Measurements from ENCODE around the gene ITFG1.
"Not testable (repeated sequence)": the region's sequence is repeated elsewhere in the genome, so short reads cannot be mapped to it uniquely, and the experiment has no call there.

Gene ITFG1

DNA sequence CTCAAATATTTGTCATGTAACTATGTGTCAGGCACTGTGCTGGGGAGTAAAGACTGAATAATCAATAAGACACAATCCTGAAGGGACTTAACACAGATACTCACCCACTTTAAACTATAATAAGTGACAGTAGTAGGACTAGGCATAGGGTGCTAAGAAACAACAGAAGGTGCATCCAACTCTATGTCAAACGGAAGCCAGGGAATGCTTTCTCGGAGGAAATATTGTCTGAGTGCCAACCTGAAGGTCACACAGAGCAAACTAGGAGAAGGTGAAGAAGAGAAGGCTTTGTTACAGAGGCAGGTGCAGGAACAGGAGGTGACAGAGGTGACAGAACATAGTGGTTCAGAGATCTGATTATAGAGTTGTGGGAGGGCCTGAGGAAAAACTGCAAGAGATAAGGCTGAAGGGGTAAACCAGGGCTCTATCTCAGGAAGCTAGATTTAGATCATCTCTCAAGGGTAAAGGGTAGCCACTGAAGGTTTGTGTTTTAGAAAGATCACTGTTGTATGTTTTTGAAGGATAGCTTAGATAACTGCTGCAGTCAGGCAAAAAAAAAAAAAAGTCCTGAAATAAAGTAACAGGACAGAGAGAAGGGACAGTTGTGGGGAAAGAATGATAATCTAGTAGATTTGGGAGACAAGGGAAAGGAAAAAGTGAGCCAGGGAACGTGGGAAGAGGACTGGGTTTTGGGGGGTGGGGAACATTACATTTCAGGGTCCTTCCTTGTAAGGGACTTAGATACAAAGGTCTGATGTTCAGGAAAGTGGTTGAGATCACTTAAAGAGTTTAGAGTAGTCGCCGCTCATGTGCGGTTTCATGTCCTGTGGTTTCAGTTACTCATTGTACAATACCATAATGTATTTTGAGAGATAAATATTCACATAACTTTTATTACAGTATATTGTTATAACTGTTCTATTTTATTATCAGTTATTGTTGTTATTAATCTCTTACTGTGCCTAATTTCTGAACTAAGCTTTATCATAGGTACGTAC is 231.5 kb downstream of the ITFG1 start:
- no peak for DNase-seq

GRCh38 chr16:47228241-47228640 is 232.6 kb downstream of the ITFG1 start:
- DNase-seq, result no peak

DNA sequence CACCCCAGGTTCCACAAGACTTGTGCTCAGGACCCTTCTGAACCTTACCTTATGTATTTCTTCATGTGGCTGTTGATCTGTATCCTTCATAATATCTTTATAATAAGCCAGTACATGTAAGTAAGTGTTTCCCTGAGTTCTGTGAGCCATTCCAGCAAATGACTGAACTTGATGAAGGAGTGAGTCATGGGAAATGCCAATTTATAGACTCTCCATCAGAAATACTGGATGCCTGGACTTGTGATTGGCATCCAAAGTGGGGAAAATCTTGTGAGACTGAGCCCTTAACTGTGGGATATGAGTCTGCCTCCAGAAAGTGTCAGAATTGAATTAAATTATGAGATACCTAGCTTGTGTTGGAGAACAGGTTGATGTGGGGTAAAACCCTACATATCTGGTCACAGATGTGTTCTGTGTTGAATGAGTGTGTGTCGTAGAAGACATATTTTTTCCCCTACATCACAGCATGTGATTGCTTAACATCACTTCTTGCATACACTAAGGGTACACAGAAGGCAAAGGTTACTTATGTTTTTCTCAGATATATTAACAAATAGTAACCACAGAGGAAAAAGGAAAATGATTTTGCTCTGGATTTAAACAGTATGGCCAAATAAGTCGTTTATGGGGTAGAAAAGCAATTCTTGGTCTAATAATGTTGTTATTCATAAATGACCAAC is 247.0 kb downstream of the ITFG1 start:
- no peak for DNase-seq

DNA sequence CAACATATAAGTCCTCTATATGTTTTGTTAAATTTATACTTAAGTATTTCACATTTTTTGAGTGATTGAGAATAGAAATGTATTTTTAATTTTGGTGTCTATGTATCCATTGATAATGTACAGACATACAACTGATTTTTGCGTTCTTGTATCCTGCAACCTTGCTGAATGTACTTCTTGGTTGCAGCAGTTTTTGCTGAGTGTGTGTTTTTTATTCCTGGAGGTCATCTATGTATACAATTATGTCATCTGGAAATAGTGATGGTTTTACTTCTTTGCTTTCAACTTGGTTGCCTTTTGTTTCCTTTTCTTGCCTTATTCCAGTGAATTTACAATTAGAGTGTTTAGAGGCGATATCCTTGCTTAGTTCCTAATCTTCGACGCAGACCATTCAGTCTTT is 249.6 kb downstream of the ITFG1 start:
- DNase-seq, result no peak

GRCh38 chr16:47204736-47205504 is 255.9 kb downstream of the ITFG1 start:
- no peak for DNase-seq

DNA sequence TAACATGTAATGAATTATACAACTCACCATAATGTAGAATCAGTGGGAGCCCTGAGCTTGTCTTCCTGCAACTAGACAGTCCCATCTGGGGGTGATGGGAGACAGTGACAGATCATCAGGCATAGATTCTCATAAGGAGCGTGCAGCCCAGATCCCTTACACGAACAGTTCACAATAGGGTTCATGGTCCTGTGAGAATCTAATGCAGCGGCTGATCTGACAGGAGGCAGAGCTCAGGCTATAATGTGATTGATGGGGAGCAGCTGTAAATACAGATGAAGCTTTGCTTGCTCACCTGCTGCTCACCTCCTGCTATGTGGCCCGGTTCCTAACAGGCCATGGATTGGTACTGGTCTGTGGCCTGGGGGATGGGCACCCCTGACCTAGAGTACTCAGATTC is 257.4 kb downstream of the ITFG1 start:
- not testable (repeated sequence) for DNase-seq

DNA sequence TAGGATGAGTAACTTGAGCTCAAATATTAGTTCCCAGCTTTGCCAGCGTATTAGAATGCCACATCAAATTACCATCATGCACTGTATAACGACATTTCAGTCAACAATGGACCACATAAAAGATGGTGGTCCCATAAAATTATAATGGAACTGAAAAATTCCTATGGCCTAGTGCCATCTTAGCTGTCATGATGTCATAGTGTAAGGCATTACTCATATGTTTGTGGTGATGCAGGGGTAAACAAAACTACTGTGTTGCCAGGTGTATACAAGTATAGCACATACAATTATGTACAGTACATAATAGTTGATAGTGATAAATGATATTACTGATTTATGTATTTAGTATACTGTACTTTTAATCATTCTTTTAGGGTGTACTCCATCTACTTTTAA is 262.7 kb downstream of the ITFG1 start:
- no peak for DNase-seq

GRCh38 chr16:47197536-47198179 is 263.2 kb downstream of the ITFG1 start:
- no peak for DNase-seq

DNA sequence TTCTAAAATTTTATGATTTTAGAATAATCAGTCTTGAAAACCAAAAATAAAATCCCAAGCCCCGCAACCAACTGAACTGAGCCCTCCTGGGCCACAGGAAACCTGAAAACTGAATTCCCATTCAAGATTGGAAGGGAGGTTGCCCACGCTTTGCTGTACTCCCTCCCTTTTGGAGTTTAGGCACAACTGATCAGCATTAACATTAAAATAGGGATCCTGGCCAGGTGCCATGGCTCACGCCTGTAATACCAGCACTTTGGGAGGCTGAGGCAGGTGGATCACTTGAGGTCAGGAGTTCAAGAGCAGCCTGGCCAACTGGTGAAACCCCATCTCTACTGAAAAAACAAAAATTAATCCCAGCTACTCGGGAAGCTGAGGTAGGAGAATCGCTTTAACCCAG is 264.4 kb downstream of the ITFG1 start:
- DNase-seq, result no peak

DNA sequence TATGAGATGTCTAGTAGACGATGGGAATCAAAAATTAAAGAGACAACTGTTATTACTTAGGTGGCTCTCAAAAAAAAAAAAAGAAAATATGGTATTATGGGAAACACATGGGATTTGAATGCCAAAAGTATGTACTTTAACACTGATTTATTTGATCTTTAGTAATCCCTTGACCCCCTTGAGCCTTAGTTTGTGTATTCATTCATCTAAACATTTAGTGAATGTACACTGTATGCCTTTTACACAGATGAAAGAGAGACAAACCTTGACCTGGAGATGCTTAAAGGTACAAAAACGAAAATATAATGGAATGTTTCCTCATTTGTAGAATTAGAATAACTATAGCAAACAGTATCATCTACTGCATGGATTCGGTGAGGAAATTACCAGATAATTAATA is 278.5 kb downstream of the ITFG1 start:
- no peak for DNase-seq

GRCh38 chr16:47181066-47181465 is 279.8 kb downstream of the ITFG1 start:
- DNase-seq, result not testable (repeated sequence)

GRCh38 chr16:47180073-47180472 is 280.8 kb downstream of the ITFG1 start:
- no peak for DNase-seq

DNA sequence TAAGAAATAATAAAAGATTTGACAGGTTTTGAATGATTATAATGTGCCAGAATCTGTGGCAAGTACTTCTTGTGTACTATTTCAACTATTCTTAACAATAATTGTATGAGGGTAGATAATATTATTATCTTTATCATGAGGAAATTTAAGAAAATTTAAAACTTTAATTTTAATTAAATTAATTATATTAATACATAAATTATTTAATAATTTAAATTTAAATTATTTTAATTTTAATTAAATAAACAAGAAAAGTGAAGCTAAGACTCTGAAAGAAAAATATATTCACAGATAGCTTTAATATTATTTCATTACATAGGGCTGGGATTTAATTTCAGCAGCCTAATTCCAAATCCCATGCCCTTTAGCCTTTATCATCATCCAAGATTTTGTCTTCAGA is 285.7 kb downstream of the ITFG1 start:
- no peak for DNase-seq

DNA sequence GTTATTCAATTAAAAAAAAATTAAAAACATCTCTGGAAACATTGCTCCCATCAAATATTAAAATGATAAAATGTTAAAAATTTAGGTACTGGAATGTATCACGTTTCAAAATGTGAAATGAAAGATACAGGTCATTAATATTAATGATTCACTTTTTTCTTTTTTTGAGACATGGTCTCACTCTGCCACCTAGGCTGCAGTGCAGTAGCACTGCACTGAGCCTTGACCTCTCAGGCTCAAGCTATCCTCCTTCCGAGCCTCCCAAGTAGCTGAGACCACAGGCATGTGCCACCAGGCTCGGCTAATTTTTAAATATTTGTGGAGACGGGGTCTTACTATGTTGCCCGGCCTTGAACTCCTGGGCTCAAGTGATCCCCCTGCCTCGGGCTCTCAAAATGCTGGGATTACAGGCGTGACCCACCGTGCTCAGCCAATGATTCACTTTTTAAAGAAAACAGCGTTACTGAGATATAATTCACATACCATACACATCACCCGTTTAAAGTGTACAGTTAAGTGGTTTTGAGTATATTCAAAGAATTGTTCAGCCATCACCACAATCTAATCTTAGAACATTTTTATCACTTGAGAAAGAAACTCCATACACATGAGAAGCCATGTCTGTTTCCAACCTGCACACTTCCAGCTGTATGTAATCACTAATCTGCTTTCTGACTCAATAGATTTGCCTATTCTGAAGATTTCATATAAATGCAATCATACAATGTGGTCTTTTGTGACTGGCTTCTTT is 298.0 kb downstream of the ITFG1 start:
- DNase-seq, result no peak

- no peak for DNase-seq
Observed at GRCh38 chr16:47161464-47161863, 299.4 kb downstream of the ITFG1 start.

GRCh38 chr16:47160422-47160821 is 300.4 kb downstream of the ITFG1 start:
- DNase-seq, result no peak

DNA sequence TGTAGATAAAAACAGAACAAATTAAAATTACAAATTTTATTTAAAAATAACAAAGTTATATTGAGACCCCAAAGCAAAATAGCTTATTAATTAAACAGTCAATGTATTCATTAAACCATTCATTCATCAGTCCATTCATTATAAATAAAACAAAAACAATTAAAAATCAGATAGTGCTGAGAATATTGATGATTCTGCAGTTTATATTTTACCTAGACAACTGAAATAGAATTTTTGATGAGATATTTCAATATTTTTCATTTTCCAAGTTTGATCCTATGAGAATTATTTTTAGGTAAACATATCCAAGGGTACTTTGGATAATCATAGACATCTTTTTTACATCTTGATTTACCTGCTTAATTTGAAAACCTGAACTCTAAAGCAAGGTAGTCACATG is 301.9 kb downstream of the ITFG1 start:
- no peak for DNase-seq

GRCh38 chr16:47156680-47157215 is 304.1 kb downstream of the ITFG1 start:
- DNase-seq, result no peak

DNA sequence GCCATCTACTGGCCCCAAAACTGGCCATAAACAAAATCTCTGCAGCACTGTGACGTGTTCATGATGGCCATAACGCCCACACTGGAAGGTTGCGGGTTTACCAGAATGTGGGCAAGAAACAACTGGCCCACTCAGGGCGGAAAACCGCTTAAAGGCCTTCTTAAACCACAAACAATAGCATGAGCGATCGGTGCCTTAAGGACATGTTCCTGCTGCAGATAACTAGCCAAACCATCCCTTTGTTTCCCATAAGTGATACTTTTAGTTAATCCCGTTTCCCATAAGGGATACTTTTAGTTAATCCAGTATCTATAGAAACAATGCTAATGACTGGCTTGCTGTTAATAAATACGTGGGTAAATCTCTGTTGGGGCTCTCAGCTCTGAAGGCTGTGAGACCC is 308.4 kb downstream of the ITFG1 start:
- not testable (repeated sequence) for DNase-seq

DNA sequence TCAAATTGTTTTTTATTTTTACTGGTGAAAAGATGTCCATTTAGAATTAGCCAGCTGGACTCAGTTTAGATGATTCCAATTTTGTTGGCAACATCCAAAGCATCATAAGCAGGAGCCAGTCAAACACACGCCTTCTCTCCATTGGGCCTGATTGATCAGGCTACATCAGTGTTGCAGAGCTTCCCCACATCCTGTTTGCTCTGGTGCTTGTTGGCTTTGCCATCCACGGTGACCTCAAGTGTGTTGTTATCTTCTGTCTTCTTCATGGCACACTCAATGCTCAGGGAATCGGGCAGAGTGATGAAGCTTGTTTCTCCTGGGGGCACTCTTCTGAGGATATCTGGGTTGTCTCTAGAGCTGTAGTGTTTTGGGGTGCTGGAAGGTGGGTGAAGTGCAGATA is 310.8 kb downstream of the ITFG1 start:
- DNase-seq, result no peak

- no peak for DNase-seq
Observed at GRCh38 chr16:47144559-47144877, 316.3 kb downstream of the ITFG1 start.
